IMR-90 (cell line): ENCODE data around the gene PANK3. TPM values are rescaled to one million over a fixed set of nuclear protein-coding genes. Genes with fewer than 3 reads are reported as not detected.
"Not testable (repeated sequence)": the region's sequence is repeated elsewhere in the genome, so short reads cannot be mapped to it uniquely, and the experiment has no call there.

ENCODE experiments used
- ATAC-seq: fragments of 200-7000 bp; cut with Tn5 transposase; 2 replicates; pipeline ENCODE4 v1.9.1; 2020; ENCODE audit warnings: low read depth, mild to moderate bottlenecking, moderate library complexity
- BruUV-seq: library from RNA; stranded (reverse); fragments of 400-500 nt; replicated peaks from 2 replicates; lab custom pipeline; 2021; lab: Mats Ljungman, UMichigan
- CTCF ChIA-PET: fragments of 300-600 bp; formaldehyde crosslinking; extraction: SDS; loops from one replicate; lab custom pipeline; 2021; ENCODE audit warnings: antibody characterized with exemption; lab: Yijun Ruan, JAX
- POLR2A ChIA-PET: fragments of 300-600 bp; sonication (Branson Sonifier 250); formaldehyde crosslinking; loops from one replicate; lab custom pipeline; 2022; ENCODE audit warnings: antibody characterized with exemption; ENCODE audit not compliant: unreplicated experiment; lab: Charles Lee
- DNase-seq: peaks from one replicate; pipeline ENCODE4 v3.0.0; 2013
- H2AFZ ChIP-seq: replicated peaks from 2 replicates; pipeline ENCODE3; 2013; ENCODE audit warnings: low read length, mild to moderate bottlenecking; ENCODE audit not compliant: poor library complexity
- H2AK5ac ChIP-seq: 2 replicates; pipeline ENCODE4 v1.6.1; 2013; ENCODE audit warnings: low read depth, low read length, inconsistent platforms
- H2AK9ac ChIP-seq: replicated peaks from 2 replicates; pipeline ENCODE3; 2013; ENCODE audit warnings: mild to moderate bottlenecking, low read depth, low read length, moderate library complexity; ENCODE audit not compliant: poor library complexity
- H2BK120ac ChIP-seq: 2 replicates; pipeline ENCODE4 v1.6.1; 2013; ENCODE audit warnings: low read depth, low read length, inconsistent platforms
- H2BK15ac ChIP-seq: 3 replicates; pipeline ENCODE4 v1.6.1; 2013; ENCODE audit warnings: low read depth, low read length, inconsistent platforms
- H2BK20ac ChIP-seq: 2 replicates; pipeline ENCODE4 v1.6.1; 2013; ENCODE audit warnings: low read depth, mild to moderate bottlenecking, inconsistent platforms, low read length, moderate library complexity
- H2BK5ac ChIP-seq: 2 replicates; pipeline ENCODE4 v1.6.1; 2013; ENCODE audit warnings: mild to moderate bottlenecking, low read depth, low read length, inconsistent platforms; ENCODE audit not compliant: poor library complexity, severe bottlenecking
- H3K14ac ChIP-seq: replicated peaks from 2 replicates; pipeline ENCODE4 v1.6.1; 2013; ENCODE audit warnings: low read depth, low read length, inconsistent platforms
- H3K18ac ChIP-seq: 2 replicates; pipeline ENCODE4 v1.6.1; 2013; ENCODE audit warnings: low read depth, low read length, control low read depth
- H3K23ac ChIP-seq: 2 replicates; pipeline ENCODE4 v1.6.1; 2013; ENCODE audit warnings: low read depth, low read length, inconsistent platforms
- H3K27ac ChIP-seq: 2 replicates; pipeline ENCODE4 v1.5.1; 2013; ENCODE audit warnings: mild to moderate bottlenecking, control low read depth, low read length; ENCODE audit not compliant: insufficient read depth
- H3K27me3 ChIP-seq: 2 replicates; pipeline ENCODE4 v1.6.1; 2013; ENCODE audit warnings: low read length; ENCODE audit not compliant: control insufficient read depth, insufficient read depth
- H3K36me3 ChIP-seq: 2 replicates; pipeline ENCODE4 v1.6.1; 2013; ENCODE audit warnings: low read length, mixed read lengths; ENCODE audit not compliant: control insufficient read depth, insufficient read depth
- H3K4ac ChIP-seq: 2 replicates; pipeline ENCODE4 v1.6.1; 2013; ENCODE audit warnings: low read depth, low read length, inconsistent platforms
- H3K4me1 ChIP-seq: 2 replicates; pipeline ENCODE4 v1.6.1; 2013; ENCODE audit warnings: low read length, mixed read lengths; ENCODE audit not compliant: control insufficient read depth, insufficient read depth
- H3K4me2 ChIP-seq: 2 replicates; pipeline ENCODE4 v1.6.1; 2013; ENCODE audit warnings: low read depth, mild to moderate bottlenecking, control low read depth, low read length, moderate library complexity
- H3K4me3 ChIP-seq: 2 replicates; pipeline ENCODE4 v1.5.1; 2013; ENCODE audit warnings: low read depth, mild to moderate bottlenecking, control low read depth, low read length, moderate library complexity; ENCODE audit not compliant: insufficient read depth
- H3K56ac ChIP-seq: 2 replicates; pipeline ENCODE4 v1.6.1; 2013; ENCODE audit warnings: low read length, inconsistent platforms; ENCODE audit not compliant: insufficient read depth; ENCODE audit errors: extremely low read depth
- H3K79me1 ChIP-seq, 2 experiments: 2 replicates each; pipeline ENCODE4 v1.6.1; 2013; ENCODE audit warnings: low read length in 2 of 2, inconsistent platforms in 1 of 2, low read depth in 1 of 2
- H3K9ac ChIP-seq: 2 replicates; pipeline ENCODE4 v1.6.1; 2013; ENCODE audit warnings: low read depth, low read length, control low read depth
- H3K9me1 ChIP-seq: 2 replicates; pipeline ENCODE4 v1.6.1; 2013; ENCODE audit warnings: low read length, inconsistent platforms; ENCODE audit not compliant: insufficient read depth
- H3K9me3 ChIP-seq: 2 replicates; pipeline ENCODE4 v1.6.1; 2013; ENCODE audit warnings: low read length; ENCODE audit not compliant: control insufficient read depth, insufficient read depth
- H4K20me1 ChIP-seq: 2 replicates; pipeline ENCODE4 v1.6.1; 2013; ENCODE audit warnings: low read length, inconsistent platforms; ENCODE audit not compliant: insufficient read depth
- H4K5ac ChIP-seq: 2 replicates; pipeline ENCODE4 v1.6.1; 2013; ENCODE audit warnings: mild to moderate bottlenecking, low read depth, low read length, control low read depth
- H4K8ac ChIP-seq, 2 experiments: 2 replicates each; pipeline ENCODE4 v1.6.1; 2013; ENCODE audit warnings: low read depth in 2 of 2, low read length in 2 of 2, control low read depth in 1 of 2, inconsistent platforms in 1 of 2
- H4K91ac ChIP-seq: 2 replicates; pipeline ENCODE4 v1.6.1; 2013; ENCODE audit warnings: low read depth, low read length, inconsistent platforms; ENCODE audit not compliant: insufficient read depth
- BHLHE40 ChIP-seq: fragments of 150-350 bp; IDR thresholded peaks from 2 replicates; pipeline ENCODE4 v1.6.1; 2016; ENCODE audit warnings: mild to moderate bottlenecking, low read depth, low read length
- MAFK ChIP-seq: IDR thresholded peaks from 2 replicates; pipeline ENCODE4 v1.6.1; 2012; ENCODE audit warnings: low read depth, low read length, improper control_type of control experiment
- MAZ ChIP-seq: IDR thresholded peaks from 2 replicates; pipeline ENCODE4 v1.6.1; 2012; ENCODE audit warnings: low read depth, mild to moderate bottlenecking, low read length, improper control_type of control experiment, moderate library complexity, borderline replicate concordance
- MXI1 ChIP-seq: IDR thresholded peaks from 2 replicates; pipeline ENCODE4 v1.6.1; 2012; ENCODE audit warnings: low read depth, mild to moderate bottlenecking, low read length, moderate library complexity, borderline replicate concordance
- NFE2L2 ChIP-seq: fragments of 150-350 bp; IDR thresholded peaks from 2 replicates; pipeline ENCODE4 v1.6.1; 2016; ENCODE audit warnings: low read depth, mild to moderate bottlenecking, low read length
- RCOR1 ChIP-seq: IDR thresholded peaks from 2 replicates; pipeline ENCODE4 v1.6.1; 2012; ENCODE audit warnings: mild to moderate bottlenecking, low read length, improper control_type of control experiment; ENCODE audit not compliant: insufficient replicate concordance
- RFX5 ChIP-seq: IDR thresholded peaks from 2 replicates; pipeline ENCODE4 v1.8.0; 2012; ENCODE audit warnings: low read depth, mild to moderate bottlenecking, low read length, moderate library complexity
- WGBS, 2 experiments: methylation state at CpG; one replicate each; pipeline versions ENCODE4 v1.1.5 to v1.1.7; 2013; ENCODE audit warnings: missing lambda C conversion rate in 2 of 2; ENCODE audit not compliant: insufficient read length in 1 of 2; ENCODE audit errors: extremely low coverage in 2 of 2; 5-methylcytosine and 5-hydroxymethylcytosine counted together
- dilution Hi-C: fragments of 300-500 bp; cut with HindIII; formaldehyde crosslinking; loops from one replicate; pipeline ENCODE4 v1.14.3; 2018; ENCODE audit warnings: low sequenced_read_pairs; ENCODE audit not compliant: unreplicated experiment
- in situ Hi-C: fragments of 300-500 bp; cut with MboI; formaldehyde crosslinking; loops from 3 replicates; pipeline ENCODE4 v1.14.3; 2019; ENCODE audit warnings: low sequenced_read_pairs, inconsistent platforms, mixed read lengths
- intact Hi-C: fragments of 100-400 bp; cut with micrococcal nuclease; formaldehyde crosslinking; loops from 2 replicates; pipeline ENCODE4 v1.10.0; 2022
- polyA plus RNA-seq, 3 experiments: library from polyadenylated mRNA; depleted of rRNA; stranded (reverse); fragments of >200 nt; gene quantifications; 2 replicates each; pipeline ENCODE4 v1.2.3, GENCODE V29; 2012; ENCODE audit warnings: low replicate concordance in 1 of 3
- total RNA-seq: library from RNA; depleted of rRNA; stranded (reverse); fragments of >200 nt; gene quantifications from 2 replicates; pipeline ENCODE4 v1.2.3, GENCODE V29; 2012

Gene PANK3
- total and polyA plus RNA-seq, 2 of the 4 experiments (the other 2 are of a cell fraction), result 6.9 to 21.0 TPM

DNA sequence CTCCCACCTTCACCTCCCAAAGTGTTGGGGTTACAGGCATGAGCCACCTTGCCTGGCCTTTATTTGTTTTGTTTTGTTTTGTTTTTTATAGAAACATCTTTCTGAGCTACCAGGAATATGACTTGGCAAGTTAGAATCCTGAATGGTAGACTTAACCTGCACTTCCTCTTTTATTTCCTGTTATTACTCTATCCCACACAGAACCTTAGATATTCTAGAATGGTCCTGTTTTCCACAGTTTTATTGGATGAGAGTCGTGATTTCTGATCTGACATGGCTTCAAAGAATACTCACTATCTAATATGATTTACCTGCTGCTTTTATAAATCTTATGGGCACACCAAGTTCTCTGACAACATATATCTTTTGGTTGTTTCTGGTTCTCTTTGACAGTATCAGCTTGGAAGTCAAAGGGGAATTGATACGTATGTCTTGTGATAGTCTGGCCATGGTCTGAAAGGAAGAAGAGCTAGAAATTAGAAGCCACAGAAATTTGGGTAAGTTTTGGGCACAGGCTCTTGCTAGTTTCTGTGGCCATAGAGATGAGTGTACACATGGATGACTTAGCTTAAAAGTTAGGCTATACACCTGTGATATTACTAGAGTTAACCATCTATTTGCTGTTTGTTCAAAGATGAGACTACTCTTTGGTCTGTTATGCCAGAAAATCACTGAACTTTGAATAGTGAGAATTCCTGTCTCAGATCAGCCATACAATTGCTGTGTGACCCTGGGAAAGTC is 4.7 kb upstream of the PANK3 start:
- ChIA-PET CTCF (interaction anchor here (1.0 kb wide), 1 partner anchor 8 kb away, joined by 3 read pairs; no protein-coding TSS in a partner anchor), POLR2A (no interaction called here)
- no peak for TF ChIP-seq BHLHE40
- TF ChIP-seq RCOR1, result no peak
- no peak for TF ChIP-seq MXI1
- no peak for TF ChIP-seq MAZ
- no peak for TF ChIP-seq NFE2L2
- TF ChIP-seq RFX5, result no peak
- TF ChIP-seq MAFK, result no peak
- Histone ChIP-seq H4K91ac (no peak overlapping the region), H3K79me1 (0 out of 4 replicates have a peak, but pooled peaks cover 0 to under 1% of the 10 kb centered on the region in 2 experiments), H3K9ac (no peak overlapping the region), H3K27me3 (peaks cover 5% of the 10 kb centered on the region), H4K20me1 (peaks cover 1% of the 10 kb centered on the region; the same call in 1 of the 2 replicates), H3K36me3 (no peaks in the 10 kb centered on the region), H3K9me1 (no peaks in the 10 kb centered on the region), H2BK5ac (no peak overlapping the region), H3K56ac (no peak overlapping the region), H3K9me3 (no peaks in the 10 kb centered on the region), H4K5ac (no peak overlapping the region), H3K14ac (no peak overlapping the region), H3K4me3 (no peak overlapping the region), H3K27ac (no peak overlapping the region), H2BK120ac (no peak overlapping the region), H3K4me1 (no peaks in the 10 kb centered on the region), H2AK5ac (no peak overlapping the region), H3K4me2 (no peak overlapping the region), H2AFZ (no peak overlapping the region), H2AK9ac (no peak overlapping the region), H3K4ac (no peak overlapping the region), H2BK20ac (no peak overlapping the region), H2BK15ac (no peak overlapping the region), H3K23ac (no peak overlapping the region), H3K18ac (no peak overlapping the region), H4K8ac (no peak overlapping the region)
- WGBS, 2 experiments, result no CpG with 5 or more reads among the region's 2 CpGs
- dilution Hi-C loops, result no loop called here
- in situ Hi-C loops, result no loop called here
- DNase-seq, result no peak
- no TSS peak for BruUV-seq
- intact Hi-C loops, result no loop called here
- no peak for ATAC-seq

DNA sequence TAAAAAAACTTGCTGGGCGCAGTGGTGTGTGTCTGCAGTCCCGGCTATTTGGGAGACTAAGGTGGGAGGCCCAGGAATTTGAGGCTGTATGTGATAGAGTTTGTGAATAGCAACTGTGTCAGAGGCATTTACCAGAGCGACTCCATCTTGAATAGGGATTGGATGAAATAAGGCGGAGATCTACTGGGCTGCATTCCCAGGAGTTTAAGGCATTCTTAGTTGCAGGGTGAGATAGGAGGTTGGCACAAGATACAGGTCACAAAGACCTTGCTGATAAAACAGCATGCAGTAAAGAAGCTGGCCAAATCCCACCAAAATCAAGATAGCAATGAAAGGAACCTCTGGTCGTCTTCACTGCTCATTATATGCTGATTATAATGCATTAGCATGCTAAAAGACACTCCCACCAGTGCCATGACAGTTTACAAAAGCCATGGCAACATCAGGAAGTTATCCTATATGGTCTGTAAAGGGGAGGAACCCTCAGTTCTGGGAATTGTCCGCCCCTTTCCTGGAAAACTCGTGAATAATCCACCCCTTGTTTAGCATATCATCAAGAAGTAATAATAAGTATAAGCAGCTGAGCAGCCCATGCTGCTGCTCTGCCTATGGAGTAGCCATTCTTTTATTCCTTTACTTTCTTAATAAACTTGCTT is 1.8 kb upstream of the PANK3 start:
- H3K4me1 ChIP-seq, H3K9ac ChIP-seq, H3K27ac ChIP-seq, H2BK5ac ChIP-seq, ATAC-seq, H3K27me3 ChIP-seq, H2AK9ac ChIP-seq, H4K5ac ChIP-seq, H3K9me1 ChIP-seq, H3K4ac ChIP-seq, H3K18ac ChIP-seq, H4K91ac ChIP-seq, H3K4me3 ChIP-seq, H3K23ac ChIP-seq, POLR2A ChIA-PET, H3K36me3 ChIP-seq, in situ Hi-C loops, dilution Hi-C loops, H3K56ac ChIP-seq, H2AFZ ChIP-seq, H2BK15ac ChIP-seq, intact Hi-C loops, H2BK20ac ChIP-seq, H3K14ac ChIP-seq, DNase-seq, H2AK5ac ChIP-seq, H2BK120ac ChIP-seq, H3K4me2 ChIP-seq, BruUV-seq, H3K9me3 ChIP-seq, CTCF ChIA-PET, H4K8ac ChIP-seq: not testable (repeated sequence)
- Histone ChIP-seq H3K79me1 (peaks cover 0 to 10% of the 10 kb centered on the region in 2 experiments; a peak in 1 of 4 replicates), H4K20me1 (peaks cover 27% of the 10 kb centered on the region)
- 60% methylated on average over 1 of the region's 7 CpGs; no CpG with 5 or more reads in 1 of the 2 experiments for WGBS, 2 experiments
